B cell (primary cell): ENCODE results near the gene TSNAX. TPM values are rescaled to one million over a fixed set of nuclear protein-coding genes. Genes with fewer than 3 reads are reported as not detected.

ENCODE experiments used
- ATAC-seq: fragments of 200-7000 bp; cut with Tn5 transposase; one replicate; pipeline ENCODE4 v1.10.0; 2021; ENCODE audit warnings: low read depth, mild to moderate bottlenecking, moderate number of reproducible peaks, moderate library complexity
- CTCF ChIA-PET: fragments of 350-600 bp; sonication (Branson Sonifier 250); formaldehyde crosslinking; loops from one replicate; lab custom pipeline; 2021; ENCODE audit warnings: antibody characterized with exemption, inconsistent platforms; lab: Charles Lee
- POLR2A ChIA-PET: fragments of 350-600 bp; sonication (Branson Sonifier 250); formaldehyde crosslinking; loops from one replicate; lab custom pipeline; 2021; ENCODE audit warnings: antibody characterized with exemption; lab: Charles Lee
- DNase-seq: peaks from one replicate; pipeline ENCODE4 v3.0.0; 2013
- H2AFZ ChIP-seq: 2 replicates; pipeline ENCODE4 v1.6.1; 2012; ENCODE audit warnings: mild to moderate bottlenecking, low read depth, low read length; ENCODE audit not compliant: insufficient read depth, poor library complexity, severe bottlenecking
- H3K27ac ChIP-seq, 2 donors: 1 replicate in 1 of 2; 2 replicates in 1 of 2; pipeline ENCODE4 v1.5.1; 2012 to 2013; ENCODE audit warnings: low read length in 2 of 2, mild to moderate bottlenecking in 2 of 2, moderate library complexity in 1 of 2
- H3K27me3 ChIP-seq, 4 experiments: fragments of 200-600 bp in 1 of 4; sonication (generic) in 1 of 4; replicated peaks in 1 of 4; 1 replicate in 2 of 4; 2 replicates in 2 of 4; pipeline versions ENCODE4 v1.6.1 to v1.7.0; 2013 to 2016; ENCODE audit warnings: low read length in 3 of 4, mild to moderate bottlenecking in 2 of 4, mixed read lengths in 1 of 4, moderate library complexity in 1 of 4; ENCODE audit not compliant: insufficient read depth in 4 of 4, control insufficient read depth in 3 of 4; ENCODE audit errors: control extremely low read depth in 1 of 4
- H3K36me3 ChIP-seq, 2 experiments: replicated peaks in 1 of 2; 1 replicate in 1 of 2; 2 replicates in 1 of 2; pipeline versions ENCODE4 v1.6.1 to v1.7.1; 2013; ENCODE audit warnings: low read length in 1 of 2; ENCODE audit not compliant: insufficient read depth in 2 of 2, control insufficient read depth in 1 of 2; ENCODE audit errors: control extremely low read depth in 1 of 2, extremely low read depth in 1 of 2
- H3K4me1 ChIP-seq, 2 donors: fragments of 200-600 bp in 1 of 2; sonication (generic) in 1 of 2; 1 replicate in 1 of 2; 2 replicates in 1 of 2; pipeline versions ENCODE4 v1.5.1 to v1.6.1; 2013 to 2017; ENCODE audit warnings: low read length in 2 of 2; ENCODE audit not compliant: control insufficient read depth in 2 of 2, insufficient read depth in 2 of 2
- H3K4me2 ChIP-seq: replicated peaks from 2 replicates; pipeline ENCODE3; 2012; ENCODE audit warnings: mild to moderate bottlenecking, low read depth, low read length; ENCODE audit not compliant: poor library complexity, severe bottlenecking
- H3K4me3 ChIP-seq, 5 experiments: fragments of 200-600 bp in 1 of 5; sonication (generic) in 1 of 5; 1 replicate in 3 of 5; 2 replicates in 2 of 5; pipeline versions ENCODE4 v1.5.1 to v1.7.0; 2011 to 2016; ENCODE audit warnings: low read length in 4 of 5, mild to moderate bottlenecking in 4 of 5, low read depth in 2 of 5, control low read depth in 1 of 5, moderate library complexity in 1 of 5; ENCODE audit not compliant: insufficient read depth in 1 of 5; ENCODE audit errors: control extremely low read depth in 1 of 5, extremely low read depth in 1 of 5
- H3K79me2 ChIP-seq: fragments of 200-600 bp; sonication (generic); one replicate; pipeline ENCODE4 v1.6.0; 2016; ENCODE audit warnings: low read length; ENCODE audit not compliant: control insufficient read depth, insufficient read depth
- H3K9ac ChIP-seq: fragments of 200-600 bp; sonication (generic); 2 replicates; pipeline ENCODE4 v1.6.1; 2017; ENCODE audit warnings: mild to moderate bottlenecking, low read length, moderate library complexity
- H3K9me3 ChIP-seq, 3 donors: one replicate each; pipeline versions ENCODE4 v1.6.1 to v1.7.1; 2013; ENCODE audit warnings: low read length in 2 of 3; ENCODE audit not compliant: control insufficient read depth in 2 of 3, insufficient read depth in 1 of 3; ENCODE audit errors: control extremely low read depth in 1 of 3
- H4K20me1 ChIP-seq: 2 replicates; pipeline ENCODE4 v1.6.0; 2012; ENCODE audit warnings: mild to moderate bottlenecking, low read length; ENCODE audit not compliant: insufficient read depth, control insufficient read depth, poor library complexity, severe bottlenecking
- H3K27ac Mint-ChIP-seq: one replicate; pipeline ENCODE4 v1.8.0; 2021; ENCODE audit warnings: mixed read lengths
- H3K27me3 Mint-ChIP-seq: one replicate; pipeline ENCODE4 v1.8.0; 2021; ENCODE audit warnings: mixed read lengths
- H3K4me1 Mint-ChIP-seq: one replicate; pipeline ENCODE4 v1.8.0; 2021; ENCODE audit warnings: mixed read lengths
- H3K4me3 Mint-ChIP-seq: one replicate; pipeline ENCODE4 v1.8.0; 2021; ENCODE audit warnings: mixed read lengths
- H3K9me3 Mint-ChIP-seq: one replicate; pipeline ENCODE4 v1.8.0; 2022; ENCODE audit warnings: mixed read lengths; ENCODE audit not compliant: insufficient read depth
- CTCF ChIP-seq: fragments of 200-600 bp; IDR thresholded peaks from one replicate; pipeline ENCODE4 v1.8.0; 2022; ENCODE audit warnings: antibody characterized with exemption, mild to moderate bottlenecking
- EZH2 ChIP-seq: IDR thresholded peaks from 2 replicates; pipeline ENCODE4 v1.6.1; 2012; ENCODE audit warnings: borderline replicate concordance, low read depth, mild to moderate bottlenecking, moderate library complexity, low read length; ENCODE audit not compliant: insufficient read depth, poor library complexity, severe bottlenecking
- WGBS: methylation state at CpG from one replicate; pipeline ENCODE4 v1.1.5; 2013; ENCODE audit warnings: missing lambda C conversion rate; ENCODE audit not compliant: insufficient coverage; 5-methylcytosine and 5-hydroxymethylcytosine counted together
- intact Hi-C: fragments of 100-400 bp; cut with micrococcal nuclease; formaldehyde crosslinking; loops from one replicate; pipeline ENCODE4 v1.10.0; 2022
- polyA plus RNA-seq: library from polyadenylated mRNA; depleted of rRNA; stranded (reverse); fragments of >200 nt; gene quantifications from 2 replicates; pipeline ENCODE4 v1.2.3, GENCODE V29; 2012
- total RNA-seq, 2 donors: library from RNA; stranded (reverse); fragments of 120-200 nt in 1 of 2; gene quantifications; 1 replicate in 1 of 2; 2 replicates in 1 of 2; pipeline versions ENCODE4 v1.2.3 to v1.2.4, GENCODE V29; 2013 to 2022

The TSNAX gene
- total and polyA plus RNA-seq, 2 donors (not counting 1 experiment from before 2014, with no cell fraction given) = 9.0 to 41.4 TPM

GRCh38 chr1:231522038-231522437 lies 6.4 kb upstream of the TSNAX start:
- no peaks in the 10 kb centered on the region for H3K9me3 Mint-ChIP-seq
- no peak overlapping the region for H3K4me2 ChIP-seq
- intact Hi-C loops = no loop called here
- TF ChIP-seq EZH2 (no peak), CTCF (no peak)
- no peaks in the 10 kb centered on the region for H4K20me1 ChIP-seq
- no peak overlapping the region for H3K4me3 ChIP-seq
- no peak overlapping the region for H3K4me3 Mint-ChIP-seq
- H3K79me2 ChIP-seq = no peaks in the 10 kb centered on the region
- H3K27ac Mint-ChIP-seq = no peak overlapping the region
- no peak overlapping the region for H3K27ac ChIP-seq
- H2AFZ ChIP-seq = no peak overlapping the region
- no peaks in the 10 kb centered on the region for H3K27me3 ChIP-seq
- H3K36me3 ChIP-seq = no peaks in the 10 kb centered on the region
- ChIA-PET CTCF (no interaction called here), POLR2A (no interaction called here)
- no peaks in the 10 kb centered on the region for H3K4me1 Mint-ChIP-seq
- ATAC-seq (no peak), DNase-seq (no peak)
- no peaks in the 10 kb centered on the region for H3K9me3 ChIP-seq
- H3K4me1 ChIP-seq = no peaks in the 10 kb centered on the region
- H3K9ac ChIP-seq = no peak overlapping the region
- no peaks in the 10 kb centered on the region for H3K27me3 Mint-ChIP-seq
- 100% methylated on average over 1 of the region's 1 CpG for WGBS

DNA sequence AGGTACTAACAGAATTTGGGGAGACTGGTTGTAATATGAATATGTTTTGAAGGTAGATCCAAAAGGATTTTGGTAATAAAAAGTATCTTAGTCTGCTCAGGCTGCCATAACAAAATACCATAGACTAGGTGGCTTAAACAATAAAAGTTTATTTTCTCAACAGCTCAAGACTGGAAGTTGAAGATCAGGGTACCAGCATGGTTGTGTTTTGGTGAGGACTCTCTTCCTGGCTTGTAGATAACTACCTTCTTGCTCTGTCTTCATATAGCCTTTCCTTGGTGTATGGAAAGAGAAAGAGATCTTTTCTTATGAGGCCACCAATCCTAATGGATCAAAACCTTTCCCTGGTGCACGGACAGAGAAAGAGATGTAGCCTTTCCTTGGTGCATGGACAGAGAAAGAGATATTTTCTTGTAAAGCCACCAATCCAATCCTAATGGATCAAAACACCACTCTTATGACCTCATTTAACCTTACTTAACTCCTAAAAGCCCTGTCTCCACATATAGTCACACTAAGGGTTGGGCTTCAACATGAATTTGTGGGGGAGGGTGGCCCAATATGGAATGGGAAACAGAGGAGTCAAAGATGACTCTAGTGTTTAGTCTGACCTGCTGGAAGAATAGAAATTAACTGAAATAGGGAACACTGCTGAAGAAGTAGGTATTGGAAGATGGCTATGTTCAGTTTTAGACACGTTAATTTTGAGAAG lies 5.4 kb upstream of the TSNAX start:
- Mint-ChIP-seq H3K4me1 (peaks cover 8% of the 10 kb centered on the region), H3K9me3 (no peaks in the 10 kb centered on the region), H3K4me3 (no peak overlapping the region), H3K27me3 (no peaks in the 10 kb centered on the region), H3K27ac (no peak overlapping the region)
- H3K9ac ChIP-seq = no peak overlapping the region
- H3K36me3 ChIP-seq = no peaks in the 10 kb centered on the region
- H3K27ac ChIP-seq = no peak overlapping the region
- H2AFZ ChIP-seq = no peak overlapping the region
- ATAC-seq (no peak), DNase-seq (no peak)
- no peaks in the 10 kb centered on the region for H3K27me3 ChIP-seq
- H3K4me1 ChIP-seq = peaks cover 5 to 7% of the 10 kb centered on the region in 2 donors
- H3K4me2 ChIP-seq = no peak overlapping the region
- H3K4me3 ChIP-seq = no peak overlapping the region
- no peak for TF ChIP-seq EZH2
- TF ChIP-seq CTCF = no peak
- WGBS = 100% methylated on average over 1 of the region's 2 CpGs
- intact Hi-C loops = no loop called here
- POLR2A ChIA-PET = no interaction called here
- CTCF ChIA-PET = no interaction called here
- no peaks in the 10 kb centered on the region for H3K9me3 ChIP-seq
- no peaks in the 10 kb centered on the region for H4K20me1 ChIP-seq
- no peaks in the 10 kb centered on the region for H3K79me2 ChIP-seq
